Uterus (tissue), 4 donors: ENCODE measurements around the gene EXOSC3. TPM values are rescaled to one million over a fixed set of nuclear protein-coding genes. Genes with fewer than 3 reads are reported as not detected.
A peak's percentile ranks its signal among the peaks of the same experiment; 100 is the strongest.
"Not testable (repeated sequence)": the region's sequence is repeated elsewhere in the genome, so short reads cannot be mapped to it uniquely, and the experiment has no call there.

Experiments
- DNase-seq, 2 donors: peaks; one replicate each; pipeline ENCODE4 v3.0.0-alpha.2; 2019 to 2020
- H3K27ac ChIP-seq, 2 donors: fragments of 200-600 bp; sonication (generic); 1 replicate in 1 of 2; 2 replicates in 1 of 2; pipeline ENCODE4 v1.5.1; 2016 to 2018
- H3K27me3 ChIP-seq, 2 donors: fragments of 200-600 bp; sonication (generic); one replicate each; pipeline ENCODE4 v1.5.1; 2018 to 2019; ENCODE audit warnings: control low read depth in 1 of 2
- H3K36me3 ChIP-seq, 2 donors: fragments of 200-600 bp; sonication (generic); one replicate each; pipeline ENCODE4 v1.5.1; 2019; ENCODE audit warnings: control low read depth in 1 of 2
- H3K4me1 ChIP-seq, 2 donors: fragments of 200-600 bp; sonication (generic); one replicate each; pipeline ENCODE4 v1.5.1; 2018 to 2019; ENCODE audit warnings: control low read depth in 1 of 2
- H3K4me3 ChIP-seq, 2 donors: fragments of 200-600 bp; sonication (generic); 1 replicate in 1 of 2; 2 replicates in 1 of 2; pipeline ENCODE4 v1.5.1; 2018 to 2019; ENCODE audit warnings: mild to moderate bottlenecking in 1 of 2
- H3K9me3 ChIP-seq, 2 donors: fragments of 200-600 bp; sonication (generic); one replicate each; pipeline ENCODE4 v1.5.1; 2019; ENCODE audit warnings: control low read depth in 1 of 2
- POLR2A ChIP-seq, 2 donors: fragments of 450-650 bp; IDR thresholded peaks; one replicate each; pipeline ENCODE4 v1.6.1; 2016; ENCODE audit warnings: antibody characterized with exemption in 2 of 2, mild to moderate bottlenecking in 1 of 2, moderate library complexity in 1 of 2
- intact Hi-C: fragments of 100-400 bp; cut with DNase I; formaldehyde crosslinking; loops from one replicate; pipeline ENCODE4 v1.15.1; 2023; ENCODE audit warnings: low total_unique reads
- total RNA-seq, 4 donors: library from RNA; depleted of rRNA in 3 of 4; stranded (reverse); fragments of >200 nt in 3 of 4; gene quantifications; one replicate each; pipeline versions ENCODE4 v1.1.0 to v1.2.4, GENCODE V29; 2014 to 2023
- TF ChIP-seq, protein P1 (sequence below), 4 experiments: fragments of 200-600 bp in 2 of 4; fragments of 450-650 bp in 2 of 4; sonication (generic) in 2 of 4; IDR thresholded peaks; one replicate each; pipeline ENCODE4 v1.5.1; 2016 to 2019; ENCODE audit warnings: antibody characterized with exemption in 4 of 4, mild to moderate bottlenecking in 2 of 4, moderate library complexity in 1 of 4
- donor health status: DM: yes; HTN: yes; CAD: no.

Gene EXOSC3
- total RNA-seq, 4 donors from 2014 or later, result 12.4 to 66.6 (median 33.5) TPM

DNA sequence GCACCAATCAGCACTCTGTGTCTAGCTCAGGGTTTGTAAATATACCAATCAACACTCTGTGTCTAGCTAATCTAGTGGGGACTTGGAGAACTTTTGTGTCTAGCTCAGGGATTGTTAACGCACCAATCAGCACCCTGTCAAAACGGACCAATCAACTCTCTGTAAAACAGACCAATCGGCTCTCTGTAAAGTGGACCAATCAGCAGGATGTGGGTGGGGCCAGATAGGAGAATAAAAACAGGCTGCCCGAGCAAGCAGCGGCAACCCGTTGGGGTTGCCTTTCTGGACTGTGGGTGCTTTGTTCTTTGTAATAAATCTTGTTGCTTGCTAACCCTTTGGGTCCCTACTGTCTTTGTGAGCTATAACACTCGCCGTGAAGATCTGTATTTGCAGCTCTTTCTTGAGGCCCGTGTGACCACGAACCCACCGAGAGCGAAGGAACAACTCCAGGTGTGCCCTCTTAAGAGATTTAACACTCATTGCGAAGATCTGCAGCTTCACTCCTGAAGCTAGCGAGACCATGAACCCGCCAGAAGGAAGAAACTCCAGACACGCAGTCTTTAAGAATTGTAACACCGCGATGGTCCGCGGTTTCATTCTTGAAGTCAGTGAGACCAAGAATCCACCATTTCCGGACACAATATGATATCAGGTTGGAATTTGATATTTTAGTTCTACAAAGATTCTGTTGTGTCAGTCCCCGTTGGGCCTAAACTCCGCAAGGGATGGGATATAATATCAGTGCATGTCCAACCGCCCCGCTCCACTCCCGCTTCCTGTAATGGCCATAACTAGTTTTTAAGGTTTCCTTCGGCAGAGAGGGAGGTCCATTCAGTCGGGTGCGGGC, 32.0 kb downstream of the EXOSC3 start:
- H3K36me3 ChIP-seq, result no peaks in the 10 kb centered on the region
- intact Hi-C loops, result no loop called here
- peak overlapping the region; percentile 82 to 91 for H3K27ac ChIP-seq
- H3K27me3 ChIP-seq, result no peaks in the 10 kb centered on the region
- no peak for TF ChIP-seq POLR2A (IDR thresholded peaks at IDR 0.05)
- TF ChIP-seq, protein P1, sequence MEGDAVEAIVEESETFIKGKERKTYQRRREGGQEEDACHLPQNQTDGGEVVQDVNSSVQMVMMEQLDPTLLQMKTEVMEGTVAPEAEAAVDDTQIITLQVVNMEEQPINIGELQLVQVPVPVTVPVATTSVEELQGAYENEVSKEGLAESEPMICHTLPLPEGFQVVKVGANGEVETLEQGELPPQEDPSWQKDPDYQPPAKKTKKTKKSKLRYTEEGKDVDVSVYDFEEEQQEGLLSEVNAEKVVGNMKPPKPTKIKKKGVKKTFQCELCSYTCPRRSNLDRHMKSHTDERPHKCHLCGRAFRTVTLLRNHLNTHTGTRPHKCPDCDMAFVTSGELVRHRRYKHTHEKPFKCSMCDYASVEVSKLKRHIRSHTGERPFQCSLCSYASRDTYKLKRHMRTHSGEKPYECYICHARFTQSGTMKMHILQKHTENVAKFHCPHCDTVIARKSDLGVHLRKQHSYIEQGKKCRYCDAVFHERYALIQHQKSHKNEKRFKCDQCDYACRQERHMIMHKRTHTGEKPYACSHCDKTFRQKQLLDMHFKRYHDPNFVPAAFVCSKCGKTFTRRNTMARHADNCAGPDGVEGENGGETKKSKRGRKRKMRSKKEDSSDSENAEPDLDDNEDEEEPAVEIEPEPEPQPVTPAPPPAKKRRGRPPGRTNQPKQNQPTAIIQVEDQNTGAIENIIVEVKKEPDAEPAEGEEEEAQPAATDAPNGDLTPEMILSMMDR (IDR thresholded peaks at IDR 0.05), result no peak
- no peaks in the 10 kb centered on the region for H3K4me1 ChIP-seq
- H3K9me3 ChIP-seq, result no peaks in the 10 kb centered on the region
- no peak for DNase-seq
- H3K4me3 ChIP-seq, result peak overlapping the region; percentile 64 to 97

DNA sequence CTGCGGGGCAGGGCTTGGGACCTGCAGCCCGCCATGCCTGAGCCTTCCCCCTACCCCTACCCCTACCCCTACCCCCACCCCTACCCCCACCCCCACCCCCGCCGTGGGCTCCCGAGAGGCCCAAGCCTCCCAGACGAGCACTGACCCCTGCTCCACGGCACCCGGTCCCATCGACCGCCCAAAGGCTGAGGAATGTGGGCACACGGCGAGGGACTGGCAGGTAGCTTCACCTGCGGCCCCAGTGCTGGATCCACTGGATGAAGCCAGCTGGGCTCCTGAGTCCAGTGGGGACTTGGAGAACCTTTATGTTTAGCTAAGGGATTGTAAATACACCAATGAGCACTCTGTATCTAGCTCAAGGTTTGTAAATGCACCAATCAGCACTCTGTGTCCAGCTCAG, 32.8 kb downstream of the EXOSC3 start:
- intact Hi-C loops, DNase-seq, H3K4me1 ChIP-seq: not testable (repeated sequence)

DNA sequence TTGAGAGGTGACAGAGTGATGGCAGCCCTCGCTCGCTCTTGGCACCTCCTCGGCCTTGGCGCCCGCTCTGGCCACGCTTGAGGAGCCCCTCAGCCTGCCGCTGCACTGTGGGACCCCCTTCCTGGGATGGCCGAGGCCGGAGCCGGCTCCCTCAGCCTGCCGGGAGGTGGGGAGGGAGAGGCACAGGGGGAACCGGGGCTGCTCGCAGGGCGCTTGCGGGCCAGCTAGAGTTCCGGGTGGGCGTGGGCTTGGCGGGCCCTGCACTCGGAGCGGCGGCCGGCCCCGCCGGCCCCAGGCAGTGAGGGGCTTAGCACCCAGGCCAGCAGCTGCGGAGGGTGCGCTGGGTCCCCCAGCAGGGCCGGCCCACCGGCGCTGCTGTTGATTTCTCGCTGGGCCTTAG, 33.2 kb downstream of the EXOSC3 start:
- H3K4me3 ChIP-seq, DNase-seq, H3K27ac ChIP-seq, H3K27me3 ChIP-seq, H3K4me1 ChIP-seq, H3K9me3 ChIP-seq, intact Hi-C loops, H3K36me3 ChIP-seq: not testable (repeated sequence)

More for the DNA sequence above, 32.8 kb downstream of the EXOSC3 start:
- not testable (repeated sequence) for H3K9me3 ChIP-seq, H3K27me3 ChIP-seq, H3K27ac ChIP-seq, H3K36me3 ChIP-seq, H3K4me3 ChIP-seq

DNA sequence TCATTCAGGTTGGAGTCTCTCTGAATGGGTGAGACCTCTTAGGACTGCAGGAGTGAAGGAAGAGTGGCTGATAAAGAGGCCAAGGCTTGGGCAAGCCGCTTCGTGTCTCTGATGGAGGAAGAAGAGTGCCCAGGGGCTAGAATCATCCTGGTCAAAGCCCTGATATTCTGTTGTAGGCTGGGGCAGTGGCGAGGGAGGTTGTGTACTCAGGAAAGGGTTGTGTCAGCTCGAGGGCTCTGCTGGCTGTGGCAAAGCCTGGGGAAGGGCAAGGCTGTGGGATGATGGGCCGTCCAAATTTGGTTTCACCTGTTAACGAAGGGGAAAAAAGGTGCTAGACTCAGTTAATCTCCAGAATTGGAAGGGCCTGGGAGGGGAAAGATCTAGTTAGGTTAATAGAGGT, 33.7 kb downstream of the EXOSC3 start:
- Histone ChIP-seq H3K4me3 (no peak overlapping the region), H3K27ac (no peak overlapping the region), H3K27me3 (no peaks in the 10 kb centered on the region), H3K36me3 (no peaks in the 10 kb centered on the region), H3K4me1 (no peaks in the 10 kb centered on the region), H3K9me3 (no peaks in the 10 kb centered on the region)
- no peak for TF ChIP-seq POLR2A (IDR thresholded peaks at IDR 0.05)
- TF ChIP-seq, protein P1 (IDR thresholded peaks at IDR 0.05), result no peak
- DNase-seq, result no peak
- intact Hi-C loops, result no loop called here

DNA sequence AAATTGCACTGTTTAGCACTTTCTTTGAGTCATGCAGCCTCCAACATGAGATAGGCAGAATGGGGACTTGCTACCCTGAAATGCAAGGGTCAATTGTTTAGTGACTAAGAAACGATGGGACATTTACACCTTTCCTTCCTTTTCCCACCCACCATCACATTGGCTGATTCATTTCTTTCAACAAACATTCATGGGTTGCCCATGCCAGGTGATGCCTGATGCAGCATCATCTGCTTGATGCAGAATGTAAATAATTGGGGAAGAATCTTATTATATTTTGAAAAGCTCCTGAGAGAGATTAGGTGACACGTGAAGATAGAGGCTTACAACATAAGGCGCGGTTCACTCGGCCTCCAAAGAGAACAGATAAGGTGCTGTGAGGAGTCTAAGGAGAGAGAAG, 35.7 kb downstream of the EXOSC3 start:
- H3K9me3 ChIP-seq, result no peaks in the 10 kb centered on the region
- H3K4me1 ChIP-seq, result no peaks in the 10 kb centered on the region
- no peak overlapping the region for H3K4me3 ChIP-seq
- no peaks in the 10 kb centered on the region for H3K27me3 ChIP-seq
- H3K36me3 ChIP-seq, result no peaks in the 10 kb centered on the region
- intact Hi-C loops, result no loop called here
- no peak for TF ChIP-seq POLR2A (IDR thresholded peaks at IDR 0.05)
- TF ChIP-seq, protein P1 (IDR thresholded peaks at IDR 0.05), result no peak
- H3K27ac ChIP-seq, result no peak overlapping the region
- no peak for DNase-seq

DNA sequence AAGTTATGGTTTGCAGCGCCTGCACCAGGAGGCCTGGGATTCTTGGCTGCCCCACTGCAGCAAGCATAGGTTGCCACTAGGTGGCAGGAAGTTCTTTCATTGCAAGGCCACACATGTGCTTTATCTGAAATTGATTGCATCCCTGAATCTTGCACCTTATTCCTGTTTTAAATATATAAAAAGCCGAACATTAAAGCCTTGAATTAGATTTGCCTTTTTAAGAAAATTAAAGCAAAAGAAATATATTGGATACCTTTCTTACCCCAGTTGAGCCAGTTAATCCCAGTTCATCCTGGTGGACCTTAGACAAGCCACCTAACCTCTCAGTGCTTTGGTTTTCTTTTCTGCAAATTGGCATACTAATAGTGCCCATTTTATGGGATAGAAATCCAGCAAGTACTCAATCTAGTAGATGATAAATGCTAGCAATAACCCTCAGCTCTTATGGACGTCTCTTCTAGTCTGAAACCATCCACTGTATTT, 37.6 kb downstream of the EXOSC3 start:
- Histone ChIP-seq H3K4me1 (no peaks in the 10 kb centered on the region), H3K4me3 (no peak overlapping the region), H3K36me3 (no peaks in the 10 kb centered on the region), H3K27ac (no peak overlapping the region), H3K9me3 (no peaks in the 10 kb centered on the region), H3K27me3 (no peaks in the 10 kb centered on the region)
- TF ChIP-seq POLR2A (IDR thresholded peaks at IDR 0.05), result no peak
- TF ChIP-seq, protein P1 (IDR thresholded peaks at IDR 0.05), result peak; percentile 62 to 74 (median 68)
- intact Hi-C loops, result no loop called here
- DNase-seq, result peak; percentile 26 to 34
